Muscle of arm (tissue), 12 donors: Measurements from ENCODE around the gene ANKRD10. TPM values are rescaled to one million over a fixed set of nuclear protein-coding genes. Genes with fewer than 3 reads are reported as not detected.
A peak's percentile ranks its signal among the peaks of the same experiment; 100 is the strongest.

ENCODE experiments used
- DNase-seq: peaks from one replicate; pipeline ENCODE4 v3.0.0-alpha.2; 2013
- polyA plus RNA-seq, 12 donors: library from polyadenylated mRNA; unstranded; fragments of 120-200 nt; gene quantifications; one replicate each; pipeline ENCODE4 v1.2.1, GENCODE V29; 2013; ENCODE audit not compliant: insufficient read length in 12 of 12

The ANKRD10 gene
- polyA plus RNA-seq, 12 donors = 133 to 392 (median 236) TPM; not detected in 1

- DNase-seq = no peak
These were observed 27.8 kb downstream of the ANKRD10 start for GRCh38 chr13:110886870-110887596.

GRCh38 chr13:110885966-110886869 is 28.7 kb downstream of the ANKRD10 start:
- no peak for DNase-seq

- DNase-seq = no peak
These were observed 29.4 kb downstream of the ANKRD10 start for GRCh38 chr13:110885516-110885915.

- no peak for DNase-seq
These were observed 30.4 kb downstream of the ANKRD10 start for GRCh38 chr13:110884517-110884916.

GRCh38 chr13:110883542-110883941 is 31.3 kb downstream of the ANKRD10 start:
- no peak for DNase-seq

GRCh38 chr13:110882972-110883371 is 31.9 kb downstream of the ANKRD10 start:
- DNase-seq = no peak

- no peak for DNase-seq
These were observed 32.8 kb downstream of the ANKRD10 start for GRCh38 chr13:110881839-110882627.

GRCh38 chr13:110880627-110881026 is 34.2 kb downstream of the ANKRD10 start:
- DNase-seq = no peak

GRCh38 chr13:110879482-110879881 is 35.4 kb downstream of the ANKRD10 start:
- DNase-seq = no peak

- no peak for DNase-seq
These were observed 37.1 kb downstream of the ANKRD10 start for GRCh38 chr13:110877737-110878258.

- no peak for DNase-seq
These were observed 38.3 kb downstream of the ANKRD10 start for GRCh38 chr13:110876609-110877008.

GRCh38 chr13:110875241-110875640 is 39.6 kb downstream of the ANKRD10 start:
- DNase-seq = no peak

GRCh38 chr13:110874508-110874960 is 40.3 kb downstream of the ANKRD10 start:
- DNase-seq = peak; percentile 80

- no peak for DNase-seq
These were observed 41.0 kb downstream of the ANKRD10 start for GRCh38 chr13:110873639-110874507.

GRCh38 chr13:110872768-110873638 is 41.9 kb downstream of the ANKRD10 start:
- no peak for DNase-seq

- no peak for DNase-seq
These were observed 42.7 kb downstream of the ANKRD10 start for GRCh38 chr13:110872034-110872767.

GRCh38 chr13:110869805-110870706 is 44.8 kb downstream of the ANKRD10 start:
- DNase-seq = peak; percentile 66
